Ramos (cell line): ENCODE data around the gene TFPT.
"Not testable (repeated sequence)": the region's sequence is repeated elsewhere in the genome, so short reads cannot be mapped to it uniquely, and the experiment has no call there.

ENCODE experiments used
- in situ Hi-C: fragments of 300-500 bp; cut with MboI; formaldehyde crosslinking; loops from one replicate; pipeline ENCODE4 v1.14.3; 2022; ENCODE audit warnings: low sequenced_read_pairs; ENCODE audit not compliant: unreplicated experiment

The TFPT gene

DNA sequence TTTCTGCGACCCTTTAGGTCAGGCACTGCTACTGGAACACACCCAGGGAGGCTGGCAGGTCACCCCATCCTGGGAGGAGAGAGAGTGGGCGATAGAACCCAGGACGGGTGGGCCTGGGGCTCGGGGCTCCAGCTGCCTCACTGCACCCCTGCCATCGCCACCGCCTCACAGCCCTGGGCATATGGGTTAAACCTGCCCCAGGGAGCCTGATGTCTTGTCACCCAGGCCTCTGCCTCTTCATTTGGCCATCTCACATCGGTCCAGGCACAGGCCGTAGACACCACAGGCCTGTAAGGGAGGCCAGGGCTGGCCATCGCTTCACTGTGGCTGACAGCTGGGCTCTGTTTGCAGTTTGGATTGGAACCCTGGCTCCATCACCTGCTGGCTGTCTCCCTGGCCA, 10.3 kb upstream of the TFPT start:
- in situ Hi-C loops: no loop called here

DNA sequence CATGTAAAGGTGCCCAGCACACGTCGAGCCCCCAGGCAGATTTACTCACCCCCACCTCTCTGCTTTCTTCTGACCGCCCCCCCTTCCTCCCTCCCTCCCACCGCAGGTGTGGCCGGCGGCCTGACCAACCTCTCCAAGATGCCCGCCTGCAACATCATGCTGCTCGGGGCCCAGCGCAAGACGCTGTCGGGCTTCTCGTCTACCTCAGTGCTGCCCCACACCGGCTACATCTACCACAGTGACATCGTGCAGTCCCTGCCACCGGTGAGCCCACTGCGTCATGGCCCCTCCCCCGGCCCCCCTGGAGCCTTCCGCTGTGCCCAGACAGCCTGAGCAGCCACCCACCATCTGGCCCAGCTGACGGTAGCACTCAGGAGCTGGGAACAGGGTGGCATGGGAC, 8.9 kb upstream of the TFPT start:
- in situ Hi-C loops: no loop called here

DNA sequence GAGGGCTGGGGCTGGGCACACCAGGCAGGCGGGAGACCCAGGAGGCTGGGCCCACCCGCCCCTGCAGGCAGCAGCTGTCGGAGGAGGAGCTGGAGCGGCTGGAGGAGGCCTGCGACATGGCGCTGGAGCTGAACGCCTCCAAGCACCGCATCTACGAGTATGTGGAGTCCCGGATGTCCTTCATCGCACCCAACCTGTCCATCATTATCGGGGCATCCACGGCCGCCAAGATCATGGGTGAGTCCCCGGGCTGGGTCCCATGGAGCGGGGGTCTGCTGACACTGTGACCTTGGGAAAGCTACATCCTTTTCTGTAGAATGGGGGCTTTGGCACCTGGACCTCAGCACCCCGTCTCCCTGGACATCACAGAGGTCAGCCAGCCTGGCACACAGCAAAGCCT, 8.2 kb upstream of the TFPT start:
- in situ Hi-C loops: no loop called here

DNA sequence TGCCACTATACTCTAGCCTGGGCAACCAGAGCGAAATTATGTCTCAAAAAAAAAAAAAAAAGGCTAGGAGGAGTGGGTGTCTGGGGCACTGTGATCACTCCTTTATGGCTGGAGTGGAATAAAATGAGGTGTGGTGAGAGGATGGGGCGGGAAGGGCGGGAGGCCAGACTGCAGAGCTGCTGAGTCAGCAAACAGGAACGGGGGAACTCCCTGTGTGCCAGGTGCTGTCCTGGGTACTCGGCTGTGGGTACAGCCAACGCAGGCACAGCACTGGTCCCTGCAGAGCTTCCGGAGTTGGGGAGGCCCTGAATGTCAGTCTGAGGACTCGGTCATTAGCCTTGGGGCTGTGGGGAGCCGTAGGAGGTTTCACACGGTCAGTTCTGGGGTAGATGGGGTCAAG, 5.8 kb upstream of the TFPT start:
- in situ Hi-C loops: no loop called here

DNA sequence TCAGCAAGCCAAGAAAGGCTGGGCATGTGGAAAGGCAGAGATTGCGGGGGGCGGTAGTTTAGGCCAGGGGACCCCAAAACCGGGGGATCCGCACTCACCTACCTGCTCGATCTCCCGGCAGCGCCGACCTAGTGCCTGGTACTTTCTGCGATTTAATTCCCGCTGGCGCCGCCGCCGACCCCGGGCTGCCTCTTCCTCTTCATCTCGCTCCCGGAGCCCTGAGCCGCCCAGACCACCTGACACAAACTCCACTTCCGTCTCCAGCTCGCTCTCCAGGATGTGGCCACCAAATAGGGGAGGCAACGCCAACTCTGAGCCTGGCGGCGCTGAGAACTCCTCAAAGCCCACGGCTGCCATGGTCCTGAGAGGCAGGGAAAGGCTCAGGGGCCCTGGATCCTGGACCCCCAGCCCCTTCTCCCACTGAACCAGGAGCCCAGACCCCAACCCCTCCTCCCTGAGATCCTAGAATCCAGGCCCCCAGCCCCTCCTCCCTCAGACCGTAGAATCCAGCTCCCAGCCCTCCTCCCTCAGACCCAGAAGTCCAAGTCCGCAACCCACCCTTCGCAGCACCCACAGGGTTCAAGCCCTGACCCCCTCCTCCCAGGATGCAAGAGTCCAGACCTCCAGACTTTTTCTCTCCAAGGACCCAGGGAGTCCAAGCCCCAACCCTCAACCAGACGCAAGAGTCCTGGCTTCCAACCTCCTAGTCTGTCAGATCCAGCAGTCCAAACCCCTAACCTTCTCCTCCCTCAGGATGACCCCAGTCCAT, 933 bp downstream of the TFPT start:
- in situ Hi-C loops: no loop called here

DNA sequence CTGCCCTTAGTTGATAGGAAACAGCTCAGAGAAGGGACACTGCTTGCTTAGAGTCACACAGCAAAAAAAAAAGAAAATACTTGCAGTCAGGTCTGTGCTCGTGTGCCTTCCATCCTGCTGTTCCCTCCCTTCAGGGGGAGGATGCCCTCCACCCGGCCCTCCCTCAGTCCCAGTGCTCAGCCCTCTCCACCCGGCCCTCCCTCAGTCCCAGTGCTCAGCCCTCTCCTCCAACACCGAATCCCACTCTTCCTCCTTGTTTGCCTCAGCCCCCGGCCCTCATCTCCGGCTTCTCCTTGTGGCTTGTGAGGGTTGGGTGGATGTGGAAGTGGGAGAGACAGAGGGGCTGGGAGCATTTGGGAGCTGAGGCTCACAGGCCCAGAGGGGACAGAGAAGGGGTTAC, 5.8 kb downstream of the TFPT start:
- in situ Hi-C loops: no loop called here

DNA sequence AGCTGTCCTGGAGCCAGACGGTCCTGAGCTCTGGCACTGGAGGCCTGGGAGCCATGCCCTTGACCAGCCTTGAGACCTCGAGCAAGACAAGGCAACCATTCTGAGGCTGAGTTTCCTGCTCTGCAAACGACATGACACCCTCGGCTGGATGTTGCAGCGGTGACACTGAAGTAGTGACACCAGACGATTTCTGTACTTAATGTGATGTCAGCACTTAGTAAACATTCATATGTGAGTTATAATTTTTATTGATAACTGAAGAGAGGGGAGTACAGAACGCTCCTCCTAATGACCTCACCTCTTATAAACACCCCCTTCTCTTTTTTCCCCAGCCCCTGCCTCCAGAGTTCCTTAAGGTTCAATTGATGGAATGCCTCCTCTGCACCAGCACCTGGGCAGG, 7.0 kb downstream of the TFPT start:
- in situ Hi-C loops: no loop called here

DNA sequence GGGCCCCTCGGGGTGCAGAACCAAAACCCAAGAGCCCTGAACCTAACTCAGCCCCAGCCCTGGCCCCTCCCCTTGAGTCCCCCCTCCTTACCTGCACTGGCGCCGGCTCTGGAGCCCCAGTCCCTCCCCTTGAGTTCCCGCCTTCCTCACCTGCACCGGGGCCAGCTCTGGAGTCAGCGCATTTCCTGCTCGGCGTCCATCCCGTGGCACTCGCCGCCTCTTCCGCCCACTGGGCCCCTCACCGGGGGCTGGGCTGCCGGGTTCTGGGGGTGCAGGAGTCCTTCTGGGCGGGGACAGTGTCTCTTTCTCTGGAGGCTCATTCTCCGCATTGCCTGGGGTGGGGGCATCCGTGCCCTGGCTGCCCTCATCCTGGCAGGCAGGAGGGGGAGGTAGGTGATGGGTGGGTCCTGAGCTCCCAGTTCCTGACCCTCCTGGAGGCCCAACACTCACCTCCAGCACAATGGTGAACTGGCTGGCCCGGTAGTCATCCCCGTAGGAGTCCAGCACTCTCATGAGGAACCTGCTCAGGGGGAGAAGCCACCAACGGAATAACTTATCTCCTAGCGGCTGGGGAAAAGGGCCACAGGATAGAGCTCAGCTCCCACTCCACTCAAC, 7.5 kb downstream of the TFPT start:
- in situ Hi-C loops: no loop called here

DNA sequence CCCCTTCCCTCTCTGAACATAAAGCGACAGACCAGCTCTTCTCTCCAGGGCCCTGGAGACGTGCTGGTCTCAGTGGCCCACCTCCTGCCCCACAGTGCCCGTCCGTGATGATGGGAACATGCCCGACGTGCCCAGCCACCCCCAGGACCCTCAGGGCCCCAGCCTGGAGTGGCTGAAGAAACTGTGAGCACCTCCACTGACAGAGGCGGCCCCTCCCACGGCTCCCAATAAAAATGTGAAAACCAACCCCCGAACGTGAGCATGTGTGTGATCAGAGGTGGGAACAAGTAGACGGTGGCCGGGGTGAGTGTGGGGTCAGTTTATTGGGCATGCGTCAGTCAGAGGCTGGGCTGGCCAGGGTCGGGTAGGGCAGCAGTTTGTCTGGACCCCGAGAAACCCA, 8.7 kb downstream of the TFPT start:
- in situ Hi-C loops: no loop called here

DNA sequence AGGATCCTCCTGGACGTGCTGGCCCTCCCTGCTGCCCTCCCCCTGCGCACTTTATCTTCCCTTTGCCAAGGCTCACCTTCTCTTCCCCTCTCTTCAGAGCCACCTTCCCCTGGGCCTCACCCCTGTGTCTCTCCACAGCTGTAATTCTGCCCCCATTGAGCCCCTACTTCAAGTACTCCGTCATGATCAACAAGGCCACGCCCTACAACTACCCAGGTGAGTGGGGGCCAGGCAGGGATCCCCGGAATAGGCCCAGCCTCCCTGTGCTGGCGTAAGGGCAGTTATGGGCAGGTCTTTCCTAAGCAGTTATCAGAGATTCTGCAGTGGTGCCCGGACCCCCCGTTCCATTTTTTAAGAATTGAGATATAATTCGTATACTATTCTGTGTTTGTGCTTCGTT, 9.7 kb downstream of the TFPT start:
- in situ Hi-C loops: no loop called here

DNA sequence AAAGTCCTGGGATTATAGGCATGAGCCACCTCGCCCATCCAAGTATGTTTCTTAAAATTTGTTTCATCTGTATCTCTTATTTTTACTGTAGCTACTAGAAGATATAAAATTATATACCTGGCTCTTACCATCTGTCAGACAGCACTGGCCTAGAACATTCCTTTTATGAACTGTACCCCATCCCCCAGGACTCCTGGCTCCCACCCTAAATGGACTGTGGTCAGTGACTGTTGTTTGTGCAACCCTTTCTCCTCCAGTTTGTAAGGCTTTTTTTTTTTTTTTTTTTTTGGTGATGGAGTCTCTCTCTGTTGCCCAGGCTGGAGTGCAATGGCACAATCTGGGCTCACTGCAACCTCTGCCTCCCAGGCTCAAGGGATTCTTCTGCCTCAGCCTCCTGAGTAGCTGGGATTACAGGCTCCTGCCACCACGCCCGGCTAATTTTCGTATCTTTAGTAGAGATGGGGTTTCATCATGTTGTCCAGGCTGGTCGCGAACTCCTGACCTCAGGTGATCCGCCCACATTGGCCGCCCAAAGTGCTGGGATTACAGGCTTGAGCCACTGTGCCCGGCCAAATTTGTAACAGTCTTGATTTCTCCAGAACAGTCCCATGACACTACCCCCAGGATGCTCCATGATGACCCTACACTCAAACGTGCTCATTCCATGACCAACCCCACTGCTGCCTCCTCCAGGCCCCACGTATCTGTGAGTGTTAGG, 10.3 kb downstream of the TFPT start:
- in situ Hi-C loops: no loop called here

DNA sequence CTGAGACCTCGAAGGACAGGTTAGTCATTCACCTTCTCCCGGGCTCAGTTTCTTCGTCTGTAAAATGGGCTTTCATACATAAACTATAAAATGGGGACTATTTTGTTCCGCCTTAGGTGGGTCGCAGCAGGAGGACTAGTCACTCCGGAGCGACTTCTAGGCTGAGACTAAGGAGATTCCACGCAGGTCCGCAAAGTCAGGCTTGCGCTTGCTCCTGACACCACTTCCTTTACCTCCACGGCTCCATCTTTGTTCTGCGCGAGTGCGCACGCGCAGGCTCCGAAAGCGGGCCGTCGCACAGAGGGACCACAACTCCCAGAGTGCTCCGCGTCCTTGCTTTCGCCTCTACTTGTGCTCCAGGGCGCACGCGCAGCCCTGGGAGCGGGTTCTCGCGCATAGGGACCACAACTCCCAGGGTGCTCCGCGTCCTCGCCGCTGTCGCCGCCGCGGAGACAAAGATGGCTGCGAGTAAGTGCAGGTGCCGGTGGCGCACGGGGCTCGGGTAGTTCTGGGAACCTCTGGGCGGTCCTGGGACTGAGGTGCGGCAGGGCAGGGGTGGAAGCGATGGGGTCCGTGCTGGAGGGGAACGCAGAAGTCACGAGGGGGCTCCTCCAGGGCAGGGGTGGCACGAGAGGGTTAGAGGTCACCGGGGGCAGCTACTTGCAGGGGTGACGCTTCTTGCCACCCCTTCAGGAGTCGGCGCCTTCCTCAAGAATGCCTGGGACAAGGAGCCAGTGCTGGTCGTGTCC, 12.9 kb downstream of the TFPT start, which contains the start of gene NDUFA3:
Gene NDUFA3 (plus strand): TSS at position 435 of the 749 bp plus-strand sequence. CDS start 24 bp downstream, at position 459.
- in situ Hi-C loops: no loop called here

DNA sequence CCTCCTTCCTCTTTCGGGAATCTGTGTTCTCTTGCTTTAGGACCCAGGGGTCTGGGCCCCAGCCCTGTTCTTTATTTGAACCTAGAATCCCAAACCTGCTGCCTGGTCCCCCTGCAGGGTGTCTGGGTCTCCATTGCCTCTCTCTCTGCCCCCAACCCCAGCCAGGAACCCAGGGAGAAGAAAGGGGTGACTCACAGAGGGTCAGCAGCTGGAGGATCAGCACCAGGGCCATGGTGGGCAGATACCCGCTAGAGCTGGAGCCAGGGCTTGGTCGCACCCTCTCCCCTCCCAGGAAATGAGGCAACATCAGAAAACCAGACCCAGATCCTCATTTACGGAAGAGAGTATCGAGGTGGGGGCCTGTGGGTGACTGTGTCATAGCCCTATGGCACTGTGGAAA, 14.9 kb downstream of the TFPT start, which contains the start of gene OSCAR:
Gene OSCAR (minus strand): TSS at position 243 of the 400 bp plus-strand sequence. CDS start 11 bp downstream, at position 232.
- in situ Hi-C loops: no loop called here

DNA sequence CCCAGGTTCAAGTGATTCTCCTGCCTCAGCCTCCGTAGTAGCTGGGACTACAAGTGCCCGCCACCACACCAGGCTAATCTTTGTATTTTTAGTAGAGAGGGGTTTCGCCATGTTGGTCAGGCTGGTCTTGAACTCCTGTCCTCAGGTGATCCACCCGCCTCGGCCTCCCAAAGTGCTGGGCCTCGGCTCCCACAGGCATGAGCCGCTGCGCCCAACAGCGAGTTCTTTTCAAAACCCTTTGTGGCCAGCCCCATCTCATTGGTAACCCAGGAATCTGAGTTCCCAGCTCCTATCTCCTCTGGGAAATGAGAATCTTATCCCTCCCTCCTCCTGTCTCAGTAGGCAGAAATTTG, 15.6 kb downstream of the TFPT start:
- in situ Hi-C loops: not testable (repeated sequence)

DNA sequence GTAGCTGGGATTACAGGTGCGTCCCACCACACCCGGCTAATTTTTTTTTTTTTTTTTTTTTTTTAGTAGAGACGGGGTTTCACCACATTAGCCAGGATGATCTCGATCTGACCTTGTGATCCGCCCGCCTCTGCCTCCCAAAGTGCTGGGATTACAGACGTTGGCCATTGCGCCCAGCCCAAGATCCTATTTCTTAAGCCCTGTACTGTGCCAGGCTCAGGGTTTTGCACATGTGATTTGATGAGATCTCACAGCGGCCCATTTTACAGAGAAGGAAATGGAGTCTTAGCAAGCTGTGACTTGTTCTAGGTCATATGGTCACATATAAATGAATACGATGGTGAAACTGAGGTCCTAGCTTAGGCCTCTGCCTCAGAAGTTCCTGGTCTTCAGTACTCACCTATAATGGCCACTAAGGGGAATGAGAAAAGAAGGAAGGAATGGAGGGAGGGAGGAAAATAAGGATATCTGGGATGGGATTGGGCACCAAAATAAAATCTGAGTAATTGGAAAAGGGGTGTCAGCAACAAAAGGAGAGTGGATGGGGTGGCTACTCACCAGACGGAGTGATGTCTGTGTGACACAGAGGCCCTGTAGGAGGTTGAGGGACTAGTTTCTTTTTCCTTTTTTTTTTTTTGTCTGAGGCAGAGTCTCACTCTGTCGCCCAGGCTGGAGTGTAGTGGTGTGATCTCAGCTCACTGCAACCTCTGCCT, 16.1 kb downstream of the TFPT start:
- in situ Hi-C loops: no loop called here

DNA sequence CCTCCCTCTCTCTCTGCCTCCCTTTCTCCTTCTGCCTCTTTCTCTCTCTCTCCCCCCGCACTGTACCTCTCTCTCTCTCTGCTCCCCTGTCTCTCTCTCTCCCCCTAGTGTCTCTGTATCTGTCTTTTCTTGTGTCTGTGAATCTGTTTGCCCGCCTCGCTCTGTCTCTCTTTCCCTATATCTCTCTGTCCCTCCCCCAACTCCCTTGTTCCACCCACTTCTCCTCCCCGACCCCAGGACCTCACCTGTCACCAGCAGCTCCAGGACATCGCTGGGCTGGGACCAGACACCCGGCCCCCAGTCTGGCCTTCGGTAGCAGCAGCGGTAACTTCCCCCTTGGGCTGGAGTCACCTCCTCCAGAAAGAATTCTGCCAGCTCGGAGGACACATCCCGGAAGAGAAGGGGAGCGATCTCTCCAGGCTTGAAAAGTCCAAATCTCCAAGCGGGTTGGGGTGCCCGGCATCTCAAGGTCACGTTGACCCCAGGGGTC, 18.8 kb downstream of the TFPT start:
- in situ Hi-C loops: no loop called here

DNA sequence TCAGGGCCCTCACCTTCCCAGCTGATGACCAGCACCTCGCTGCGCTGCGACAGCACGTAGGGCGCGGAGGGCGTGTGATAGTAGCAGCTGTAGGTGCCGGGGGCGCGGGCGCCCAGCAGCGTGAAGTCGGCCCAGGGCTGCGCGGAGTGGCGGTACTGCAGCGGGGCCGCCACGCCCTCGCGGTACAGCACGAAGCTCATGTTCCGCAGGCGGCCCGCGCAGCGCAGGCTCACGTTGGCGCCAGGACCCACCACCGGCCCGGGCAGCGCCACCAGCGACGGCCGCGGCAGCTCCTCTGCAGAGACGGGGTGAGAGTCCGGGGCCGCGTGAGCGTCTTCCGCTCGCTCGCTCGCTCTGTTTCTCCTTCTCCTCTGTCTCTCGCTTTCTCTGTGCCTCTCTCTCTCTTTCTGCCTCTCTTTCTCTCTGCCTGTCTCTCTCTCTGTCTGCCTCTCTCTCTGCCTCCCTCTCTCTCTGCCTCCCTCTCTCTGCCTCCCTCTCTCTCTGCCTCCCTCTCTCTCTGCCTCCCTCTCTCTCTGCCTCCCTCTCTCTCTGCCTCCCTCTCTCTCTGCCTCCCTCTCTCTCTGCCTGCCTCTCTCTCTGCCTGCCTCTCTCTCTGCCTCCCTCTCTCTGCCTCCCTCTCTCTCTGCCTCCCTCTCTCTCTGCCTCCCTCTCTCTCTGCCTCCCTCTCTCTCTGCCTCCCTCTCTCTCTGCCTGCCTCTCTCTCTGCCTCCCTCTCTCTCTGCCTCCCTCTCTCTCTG, 19.4 kb downstream of the TFPT start:
- in situ Hi-C loops: not testable (repeated sequence)

DNA sequence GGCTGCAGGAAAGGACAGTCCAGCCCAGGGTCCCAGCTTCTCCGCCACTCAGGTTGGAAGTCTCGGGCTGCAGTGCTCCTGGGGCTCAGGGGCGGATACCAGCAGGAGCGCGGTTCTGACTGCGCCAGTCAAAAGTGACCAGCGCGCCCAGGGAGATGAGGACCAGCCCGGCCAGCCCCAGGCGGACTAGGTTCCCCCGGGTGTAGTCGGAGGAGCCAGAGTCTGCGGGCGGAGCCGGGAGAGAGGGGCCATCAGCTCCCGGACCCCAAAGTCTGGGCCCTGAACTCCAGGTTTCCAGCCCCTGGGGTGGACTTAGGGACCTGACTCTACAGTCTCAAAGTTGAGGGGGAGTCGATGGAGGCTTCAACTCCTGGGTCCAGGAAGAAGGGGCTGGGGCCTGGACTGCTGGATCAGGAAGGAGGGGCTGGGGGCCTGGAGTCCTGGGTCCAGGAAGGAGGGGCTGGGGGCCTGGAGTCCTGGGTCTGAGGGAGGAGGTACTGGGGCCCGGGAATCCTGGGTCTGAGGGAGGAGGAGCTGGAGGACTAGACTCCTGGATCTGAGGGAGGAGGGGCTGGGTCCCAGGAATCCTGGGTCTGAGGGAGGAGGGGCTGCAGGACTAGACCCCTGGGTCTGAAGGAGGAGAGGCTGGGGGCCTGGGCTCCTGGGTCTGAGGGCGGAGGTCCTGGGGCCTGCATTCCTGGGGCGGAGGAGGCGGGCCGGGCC, 20.2 kb downstream of the TFPT start:
- in situ Hi-C loops: no loop called here
